Glomerular visceral epithelial cell (primary cell): ENCODE data around the gene FNDC7.
"Not testable (repeated sequence)": the region's sequence is repeated elsewhere in the genome, so short reads cannot be mapped to it uniquely, and the experiment has no call there.

ENCODE experiments used
- DNase-seq: peaks from one replicate; pipeline ENCODE4 v3.0.0-alpha.2; 2016; ENCODE audit errors: extremely low spot score

Gene FNDC7

GRCh38 chr1:108734171-108734865, 21.6 kb downstream of the FNDC7 start:
- DNase-seq: no peak

GRCh38 chr1:108742253-108742652, 29.5 kb downstream of the FNDC7 start:
- DNase-seq: no peak

- DNase-seq: no peak
Measured at GRCh38 chr1:108745980-108746381, 33.3 kb downstream of the FNDC7 start.

GRCh38 chr1:108746382-108747170, 33.9 kb downstream of the FNDC7 start, which contains the start of gene STXBP3:
Gene STXBP3, plus strand, starts transcription at chr1:108746674. Its CDS starts 64 bp downstream, at chr1:108746738.
- DNase-seq: peak; percentile 99

- peak; percentile 84 for DNase-seq
Measured at GRCh38 chr1:108747171-108747850, 34.6 kb downstream of the FNDC7 start.

- DNase-seq: no peak
Measured at GRCh38 chr1:108747898-108748297, 35.2 kb downstream of the FNDC7 start.

GRCh38 chr1:108749081-108749480, 36.4 kb downstream of the FNDC7 start:
- DNase-seq: no peak

- DNase-seq: peak; percentile 48
Measured at GRCh38 chr1:108750476-108751181, 37.9 kb downstream of the FNDC7 start.

- DNase-seq: no peak
Measured at GRCh38 chr1:108753363-108753762, 40.7 kb downstream of the FNDC7 start.

- DNase-seq: no peak
Measured at GRCh38 chr1:108758796-108759195, 46.1 kb downstream of the FNDC7 start.

GRCh38 chr1:108767115-108767514, 54.4 kb downstream of the FNDC7 start:
- DNase-seq: no peak

GRCh38 chr1:108767708-108768107, 55.0 kb downstream of the FNDC7 start:
- DNase-seq: no peak

- DNase-seq: no peak
Measured at GRCh38 chr1:108777839-108778238, 65.1 kb downstream of the FNDC7 start.

- DNase-seq: no peak
Measured at GRCh38 chr1:108779455-108779854, 66.7 kb downstream of the FNDC7 start.

GRCh38 chr1:108780937-108781574, 68.3 kb downstream of the FNDC7 start:
- no peak for DNase-seq

GRCh38 chr1:108781575-108781944, 68.9 kb downstream of the FNDC7 start:
- DNase-seq: not testable (repeated sequence)

- DNase-seq: no peak
Measured at GRCh38 chr1:108785264-108785663, 72.6 kb downstream of the FNDC7 start.

GRCh38 chr1:108785880-108786279, 73.2 kb downstream of the FNDC7 start:
- DNase-seq: no peak

- DNase-seq: no peak
Measured at GRCh38 chr1:108791790-108792189, 79.1 kb downstream of the FNDC7 start.
